PC-3 (cell line): Measurements from ENCODE around the gene RBKS.

ENCODE experiments used
- EZH2phosphoT487 ChIP-seq: fragments of 300-600 bp; sonication (generic); IDR thresholded peaks from 2 replicates; pipeline ENCODE4 v1.6.1; 2018; ENCODE audit warnings: mild to moderate bottlenecking, antibody characterized with exemption, low read length, borderline replicate concordance
- TF ChIP-seq, protein P1 (sequence below): fragments of 300-600 bp; sonication (generic); conservative IDR thresholded peaks from 2 replicates; pipeline ENCODE4 v1.5.1; 2017; ENCODE audit warnings: antibody characterized with exemption, low read depth, mild to moderate bottlenecking, low read length

DNA sequence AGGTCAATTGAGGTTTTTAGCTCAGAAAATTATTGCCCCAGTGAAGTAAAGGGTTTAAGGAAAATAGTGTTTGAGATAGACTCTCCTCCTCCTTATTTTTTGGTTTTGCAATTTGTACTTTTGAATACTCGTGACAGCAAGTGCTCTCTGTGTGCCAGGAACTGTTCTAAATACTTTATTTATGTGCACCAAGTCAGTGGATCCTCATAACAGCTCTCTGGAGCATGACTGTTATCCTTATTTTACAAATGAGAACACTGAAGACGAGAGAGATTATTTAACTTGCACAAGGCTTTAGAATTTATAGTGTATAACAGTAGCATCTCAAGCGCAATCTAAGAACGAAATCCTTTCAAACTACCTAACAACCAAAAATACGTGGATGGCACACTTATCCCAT lies 25.0 kb upstream of the RBKS start:
- TF ChIP-seq, protein P1, sequence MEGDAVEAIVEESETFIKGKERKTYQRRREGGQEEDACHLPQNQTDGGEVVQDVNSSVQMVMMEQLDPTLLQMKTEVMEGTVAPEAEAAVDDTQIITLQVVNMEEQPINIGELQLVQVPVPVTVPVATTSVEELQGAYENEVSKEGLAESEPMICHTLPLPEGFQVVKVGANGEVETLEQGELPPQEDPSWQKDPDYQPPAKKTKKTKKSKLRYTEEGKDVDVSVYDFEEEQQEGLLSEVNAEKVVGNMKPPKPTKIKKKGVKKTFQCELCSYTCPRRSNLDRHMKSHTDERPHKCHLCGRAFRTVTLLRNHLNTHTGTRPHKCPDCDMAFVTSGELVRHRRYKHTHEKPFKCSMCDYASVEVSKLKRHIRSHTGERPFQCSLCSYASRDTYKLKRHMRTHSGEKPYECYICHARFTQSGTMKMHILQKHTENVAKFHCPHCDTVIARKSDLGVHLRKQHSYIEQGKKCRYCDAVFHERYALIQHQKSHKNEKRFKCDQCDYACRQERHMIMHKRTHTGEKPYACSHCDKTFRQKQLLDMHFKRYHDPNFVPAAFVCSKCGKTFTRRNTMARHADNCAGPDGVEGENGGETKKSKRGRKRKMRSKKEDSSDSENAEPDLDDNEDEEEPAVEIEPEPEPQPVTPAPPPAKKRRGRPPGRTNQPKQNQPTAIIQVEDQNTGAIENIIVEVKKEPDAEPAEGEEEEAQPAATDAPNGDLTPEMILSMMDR, result no peak
- no peak for TF ChIP-seq EZH2phosphoT487
